HCT116 (cell line): ENCODE data around the gene RIC8A.

ENCODE experiments used
- CEBPB ChIP-seq: IDR thresholded peaks from 2 replicates; pipeline ENCODE4 v1.6.1; 2012; ENCODE audit warnings: low read depth
- ZNF274 ChIP-seq: fragments of 200-500 bp; sonication (Bioruptor generic); IDR thresholded peaks from 2 replicates; pipeline ENCODE4 v1.6.1; 2014; ENCODE audit warnings: mild to moderate bottlenecking, low read depth, low read length, inconsistent platforms

GRCh38 chr11:206526-207207, 841 bp upstream of the RIC8A start:
- no peak for TF ChIP-seq CEBPB
- TF ChIP-seq ZNF274 = no peak
